Measurements from ENCODE around the gene PTPRQ. TPM values are rescaled to one million over a fixed set of nuclear protein-coding genes. Genes with fewer than 3 reads are reported as not detected.

The PTPRQ gene
- polyA plus RNA-seq, 2 of the 4 experiments (the other 2 are of a cell fraction), result 0.14 to 0.17 TPM

DNA sequence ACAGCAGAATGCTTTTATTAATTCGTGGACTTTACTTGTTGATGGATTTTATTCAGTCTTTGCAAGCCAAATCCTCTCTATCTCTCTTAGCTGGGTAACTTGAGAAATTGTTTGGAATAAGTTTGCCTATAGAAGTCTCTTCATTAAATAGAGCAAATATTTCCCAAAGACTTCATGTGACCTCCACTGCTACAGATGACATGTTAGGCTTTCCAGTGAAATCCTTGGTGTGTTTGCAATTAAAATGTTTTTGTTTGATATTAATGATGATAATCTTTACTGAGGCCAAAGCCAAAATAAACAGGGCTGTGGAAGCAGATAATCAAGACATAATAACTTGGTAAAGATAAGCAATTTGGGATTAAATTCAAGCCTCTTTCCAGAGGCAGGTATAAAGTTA lies 267.8 kb downstream of the PTPRQ start:
- TF ChIP-seq, protein P1, sequence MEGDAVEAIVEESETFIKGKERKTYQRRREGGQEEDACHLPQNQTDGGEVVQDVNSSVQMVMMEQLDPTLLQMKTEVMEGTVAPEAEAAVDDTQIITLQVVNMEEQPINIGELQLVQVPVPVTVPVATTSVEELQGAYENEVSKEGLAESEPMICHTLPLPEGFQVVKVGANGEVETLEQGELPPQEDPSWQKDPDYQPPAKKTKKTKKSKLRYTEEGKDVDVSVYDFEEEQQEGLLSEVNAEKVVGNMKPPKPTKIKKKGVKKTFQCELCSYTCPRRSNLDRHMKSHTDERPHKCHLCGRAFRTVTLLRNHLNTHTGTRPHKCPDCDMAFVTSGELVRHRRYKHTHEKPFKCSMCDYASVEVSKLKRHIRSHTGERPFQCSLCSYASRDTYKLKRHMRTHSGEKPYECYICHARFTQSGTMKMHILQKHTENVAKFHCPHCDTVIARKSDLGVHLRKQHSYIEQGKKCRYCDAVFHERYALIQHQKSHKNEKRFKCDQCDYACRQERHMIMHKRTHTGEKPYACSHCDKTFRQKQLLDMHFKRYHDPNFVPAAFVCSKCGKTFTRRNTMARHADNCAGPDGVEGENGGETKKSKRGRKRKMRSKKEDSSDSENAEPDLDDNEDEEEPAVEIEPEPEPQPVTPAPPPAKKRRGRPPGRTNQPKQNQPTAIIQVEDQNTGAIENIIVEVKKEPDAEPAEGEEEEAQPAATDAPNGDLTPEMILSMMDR (IDR thresholded peaks at IDR 0.05), result no peak
- ATAC-seq (no peak), FAIRE-seq (no peak), DNase-seq (ENCODE audit: low read depth in 1 of 2, low spot score in 1 of 2) (no peak)
- Histone ChIP-seq H3K27ac (no peak overlapping the region), H3K4me2 (no peak overlapping the region), H3K4me3 (no peak overlapping the region), H3K9me3 (no peaks in the 10 kb centered on the region), H3K4me1 (no peaks in the 10 kb centered on the region)
- ChIA-PET CTCF (no interaction called here), POLR2A (no interaction called here)
- 0% methylated on average over 1 of the region's 1 CpG for WGBS (ENCODE audit: missing lambda C conversion rate)

DNA sequence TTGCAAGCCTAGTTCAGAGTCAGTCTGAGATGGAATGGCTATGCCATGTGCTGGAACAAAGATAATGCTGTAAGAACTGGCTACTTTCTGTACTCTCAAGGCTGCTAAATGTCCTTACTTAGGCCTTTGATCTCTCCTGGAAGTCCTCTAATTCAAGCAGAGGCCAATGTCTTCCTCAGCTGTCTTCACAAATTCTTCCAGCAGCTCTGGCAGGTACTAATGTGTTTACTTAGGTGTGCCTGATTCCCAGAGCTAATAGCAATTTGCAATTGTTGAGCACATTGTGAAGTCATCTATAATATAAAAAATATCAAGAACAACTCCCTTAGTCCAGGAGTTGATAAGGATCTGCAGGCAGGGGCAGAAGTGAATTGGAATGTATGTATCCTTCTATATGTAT lies 268.8 kb downstream of the PTPRQ start:
- TF ChIP-seq, protein P2, sequence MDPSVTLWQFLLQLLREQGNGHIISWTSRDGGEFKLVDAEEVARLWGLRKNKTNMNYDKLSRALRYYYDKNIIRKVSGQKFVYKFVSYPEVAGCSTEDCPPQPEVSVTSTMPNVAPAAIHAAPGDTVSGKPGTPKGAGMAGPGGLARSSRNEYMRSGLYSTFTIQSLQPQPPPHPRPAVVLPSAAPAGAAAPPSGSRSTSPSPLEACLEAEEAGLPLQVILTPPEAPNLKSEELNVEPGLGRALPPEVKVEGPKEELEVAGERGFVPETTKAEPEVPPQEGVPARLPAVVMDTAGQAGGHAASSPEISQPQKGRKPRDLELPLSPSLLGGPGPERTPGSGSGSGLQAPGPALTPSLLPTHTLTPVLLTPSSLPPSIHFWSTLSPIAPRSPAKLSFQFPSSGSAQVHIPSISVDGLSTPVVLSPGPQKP (IDR thresholded peaks at IDR 0.05; ENCODE audit: low read depth, low read length), result no peak
- TF ChIP-seq PHF8 (IDR thresholded peaks at IDR 0.05; ENCODE audit: borderline replicate concordance, low read depth), result no peak
- TF ChIP-seq, protein P3, sequence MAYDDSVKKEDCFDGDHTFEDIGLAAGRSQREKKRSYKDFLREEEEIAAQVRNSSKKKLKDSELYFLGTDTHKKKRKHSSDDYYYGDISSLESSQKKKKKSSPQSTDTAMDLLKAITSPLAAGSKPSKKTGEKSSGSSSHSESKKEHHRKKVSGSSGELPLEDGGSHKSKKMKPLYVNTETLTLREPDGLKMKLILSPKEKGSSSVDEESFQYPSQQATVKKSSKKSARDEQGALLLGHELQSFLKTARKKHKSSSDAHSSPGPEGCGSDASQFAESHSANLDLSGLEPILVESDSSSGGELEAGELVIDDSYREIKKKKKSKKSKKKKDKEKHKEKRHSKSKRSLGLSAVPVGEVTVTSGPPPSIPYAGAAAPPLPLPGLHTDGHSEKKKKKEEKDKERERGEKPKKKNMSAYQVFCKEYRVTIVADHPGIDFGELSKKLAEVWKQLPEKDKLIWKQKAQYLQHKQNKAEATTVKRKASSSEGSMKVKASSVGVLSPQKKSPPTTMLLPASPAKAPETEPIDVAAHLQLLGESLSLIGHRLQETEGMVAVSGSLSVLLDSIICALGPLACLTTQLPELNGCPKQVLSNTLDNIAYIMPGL (CRISPR knock-in tag; IDR thresholded peaks at IDR 0.05; ENCODE audit: borderline replicate concordance), result no peak
- no peak for TF ChIP-seq EHF (CRISPR knock-in tag; IDR thresholded peaks at IDR 0.05)
- TF ChIP-seq HOXB13 (CRISPR knock-in tag; IDR thresholded peaks at IDR 0.05; ENCODE audit: low read depth), result no peak
- no peak for TF ChIP-seq RCOR1 (IDR thresholded peaks at IDR 0.05; ENCODE audit: low read depth, low read length)
- TF ChIP-seq NPAS2 (CRISPR knock-in tag; IDR thresholded peaks at IDR 0.05; ENCODE audit: borderline replicate concordance), result no peak
- TF ChIP-seq, protein P4, sequence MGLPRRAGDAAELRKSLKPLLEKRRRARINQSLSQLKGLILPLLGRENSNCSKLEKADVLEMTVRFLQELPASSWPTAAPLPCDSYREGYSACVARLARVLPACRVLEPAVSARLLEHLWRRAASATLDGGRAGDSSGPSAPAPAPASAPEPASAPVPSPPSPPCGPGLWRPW (IDR thresholded peaks at IDR 0.05), result no peak
- no peak for TF ChIP-seq RNF2 (IDR thresholded peaks at IDR 0.05; ENCODE audit: borderline replicate concordance, low read depth)
- no peak for TF ChIP-seq MAZ (IDR thresholded peaks at IDR 0.05; ENCODE audit: borderline replicate concordance, low read depth, low read length)
- TF ChIP-seq RFX5 (IDR thresholded peaks at IDR 0.05), result no peak
- TF ChIP-seq CEBPB (IDR thresholded peaks at IDR 0.05), result no peak
- TF ChIP-seq, protein P5, sequence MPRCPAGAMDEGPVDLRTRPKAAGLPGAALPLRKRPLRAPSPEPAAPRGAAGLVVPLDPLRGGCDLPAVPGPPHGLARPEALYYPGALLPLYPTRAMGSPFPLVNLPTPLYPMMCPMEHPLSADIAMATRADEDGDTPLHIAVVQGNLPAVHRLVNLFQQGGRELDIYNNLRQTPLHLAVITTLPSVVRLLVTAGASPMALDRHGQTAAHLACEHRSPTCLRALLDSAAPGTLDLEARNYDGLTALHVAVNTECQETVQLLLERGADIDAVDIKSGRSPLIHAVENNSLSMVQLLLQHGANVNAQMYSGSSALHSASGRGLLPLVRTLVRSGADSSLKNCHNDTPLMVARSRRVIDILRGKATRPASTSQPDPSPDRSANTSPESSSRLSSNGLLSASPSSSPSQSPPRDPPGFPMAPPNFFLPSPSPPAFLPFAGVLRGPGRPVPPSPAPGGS (IDR thresholded peaks at IDR 0.05), result no peak
- TF ChIP-seq, protein P6, sequence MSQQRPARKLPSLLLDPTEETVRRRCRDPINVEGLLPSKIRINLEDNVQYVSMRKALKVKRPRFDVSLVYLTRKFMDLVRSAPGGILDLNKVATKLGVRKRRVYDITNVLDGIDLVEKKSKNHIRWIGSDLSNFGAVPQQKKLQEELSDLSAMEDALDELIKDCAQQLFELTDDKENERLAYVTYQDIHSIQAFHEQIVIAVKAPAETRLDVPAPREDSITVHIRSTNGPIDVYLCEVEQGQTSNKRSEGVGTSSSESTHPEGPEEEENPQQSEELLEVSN (IDR thresholded peaks at IDR 0.05; ENCODE audit: borderline replicate concordance, low read depth), result no peak
- no peak for TF ChIP-seq FOSL2 (IDR thresholded peaks at IDR 0.05)
- TF ChIP-seq FOSL2 (CRISPR knock-in tag; IDR thresholded peaks at IDR 0.05), result no peak
- no peak for TF ChIP-seq JUNB (IDR thresholded peaks at IDR 0.05)
- TF ChIP-seq, protein P7, sequence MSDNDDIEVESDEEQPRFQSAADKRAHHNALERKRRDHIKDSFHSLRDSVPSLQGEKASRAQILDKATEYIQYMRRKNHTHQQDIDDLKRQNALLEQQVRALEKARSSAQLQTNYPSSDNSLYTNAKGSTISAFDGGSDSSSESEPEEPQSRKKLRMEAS (IDR thresholded peaks at IDR 0.05), result no peak
- TF ChIP-seq, protein P8, sequence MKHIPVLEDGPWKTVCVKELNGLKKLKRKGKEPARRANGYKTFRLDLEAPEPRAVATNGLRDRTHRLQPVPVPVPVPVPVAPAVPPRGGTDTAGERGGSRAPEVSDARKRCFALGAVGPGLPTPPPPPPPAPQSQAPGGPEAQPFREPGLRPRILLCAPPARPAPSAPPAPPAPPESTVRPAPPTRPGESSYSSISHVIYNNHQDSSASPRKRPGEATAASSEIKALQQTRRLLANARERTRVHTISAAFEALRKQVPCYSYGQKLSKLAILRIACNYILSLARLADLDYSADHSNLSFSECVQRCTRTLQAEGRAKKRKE (CRISPR knock-in tag; IDR thresholded peaks at IDR 0.05; ENCODE audit: low read depth), result no peak
- no peak for TF ChIP-seq POLR2AphosphoS2 (conservative IDR thresholded peaks at IDR 0.05; ENCODE audit: low read length)
- no peak for TF ChIP-seq NR3C1 (IDR thresholded peaks at IDR 0.05)
- Histone ChIP-seq H3K4me3 (no peak overlapping the region), H3K9me3 (no peaks in the 10 kb centered on the region), H3K4me1 (no peaks in the 10 kb centered on the region), H3K27ac (no peak overlapping the region), H3K4me2 (no peak overlapping the region)
- ChIA-PET CTCF (no interaction called here), POLR2A (no interaction called here)
- no peak for FAIRE-seq
- no peak for ATAC-seq
- DNase-seq (ENCODE audit: low read depth in 1 of 2, low spot score in 1 of 2), result no peak
